ENCODE results near the gene LMO3.

DNA sequence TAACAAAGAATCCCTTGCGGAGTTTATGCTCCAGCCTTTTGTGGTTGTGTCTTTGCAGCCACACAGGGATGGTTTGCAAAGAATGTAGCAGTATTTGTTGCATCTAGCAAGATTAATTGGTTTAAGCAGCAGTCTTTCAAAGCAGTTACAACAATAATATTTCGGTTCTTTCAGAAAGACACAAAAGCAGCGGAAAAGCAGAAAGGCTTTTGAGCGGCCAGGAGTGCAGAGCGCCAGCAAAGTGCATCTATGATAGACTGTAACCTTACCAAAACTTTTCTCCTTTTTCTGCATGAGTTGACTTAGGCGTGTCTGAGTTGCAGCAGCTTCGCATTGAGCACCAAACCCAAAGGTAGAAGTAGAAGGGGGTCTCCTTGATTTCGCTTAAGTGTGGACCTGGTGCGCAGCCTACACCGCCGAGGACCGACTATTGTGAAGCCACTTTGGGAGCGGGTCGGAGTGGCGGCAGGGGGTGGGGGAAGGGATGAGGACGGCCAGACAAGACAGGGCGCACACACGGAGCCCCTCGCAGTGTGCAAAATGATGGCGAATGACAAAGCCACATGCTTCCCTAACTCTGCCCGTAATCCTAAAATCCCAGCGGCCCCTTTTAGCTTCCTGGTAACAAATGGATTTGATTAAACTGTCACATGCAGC, 1.2 kb downstream of the LMO3 start:
- TF ChIP-seq, protein P1, sequence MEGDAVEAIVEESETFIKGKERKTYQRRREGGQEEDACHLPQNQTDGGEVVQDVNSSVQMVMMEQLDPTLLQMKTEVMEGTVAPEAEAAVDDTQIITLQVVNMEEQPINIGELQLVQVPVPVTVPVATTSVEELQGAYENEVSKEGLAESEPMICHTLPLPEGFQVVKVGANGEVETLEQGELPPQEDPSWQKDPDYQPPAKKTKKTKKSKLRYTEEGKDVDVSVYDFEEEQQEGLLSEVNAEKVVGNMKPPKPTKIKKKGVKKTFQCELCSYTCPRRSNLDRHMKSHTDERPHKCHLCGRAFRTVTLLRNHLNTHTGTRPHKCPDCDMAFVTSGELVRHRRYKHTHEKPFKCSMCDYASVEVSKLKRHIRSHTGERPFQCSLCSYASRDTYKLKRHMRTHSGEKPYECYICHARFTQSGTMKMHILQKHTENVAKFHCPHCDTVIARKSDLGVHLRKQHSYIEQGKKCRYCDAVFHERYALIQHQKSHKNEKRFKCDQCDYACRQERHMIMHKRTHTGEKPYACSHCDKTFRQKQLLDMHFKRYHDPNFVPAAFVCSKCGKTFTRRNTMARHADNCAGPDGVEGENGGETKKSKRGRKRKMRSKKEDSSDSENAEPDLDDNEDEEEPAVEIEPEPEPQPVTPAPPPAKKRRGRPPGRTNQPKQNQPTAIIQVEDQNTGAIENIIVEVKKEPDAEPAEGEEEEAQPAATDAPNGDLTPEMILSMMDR (IDR thresholded peaks at IDR 0.05), result no peak
- no peak for TF ChIP-seq POLR2A (IDR thresholded peaks at IDR 0.05)
